Measurements from ENCODE around the gene FIGNL1.

DNA sequence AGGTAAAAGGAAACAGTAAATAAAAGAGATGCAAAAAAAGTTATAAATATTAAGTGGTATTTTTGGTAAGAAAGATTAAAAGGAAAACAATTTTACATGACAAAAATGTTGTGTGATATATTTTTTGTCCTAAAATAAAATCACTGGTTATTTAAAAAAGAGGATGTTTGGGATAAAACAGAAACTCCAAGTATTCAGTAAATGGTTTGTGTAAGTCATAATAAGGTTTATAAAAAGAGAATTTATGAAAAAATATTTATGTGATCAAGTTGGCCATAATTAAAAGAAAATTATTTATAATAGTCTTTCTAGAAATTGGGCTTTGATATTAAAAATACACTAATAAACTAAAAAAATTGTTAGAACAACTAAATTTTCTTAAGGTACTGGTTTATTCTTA is 38.2 kb upstream of the FIGNL1 start:
- TF ChIP-seq, protein P1, sequence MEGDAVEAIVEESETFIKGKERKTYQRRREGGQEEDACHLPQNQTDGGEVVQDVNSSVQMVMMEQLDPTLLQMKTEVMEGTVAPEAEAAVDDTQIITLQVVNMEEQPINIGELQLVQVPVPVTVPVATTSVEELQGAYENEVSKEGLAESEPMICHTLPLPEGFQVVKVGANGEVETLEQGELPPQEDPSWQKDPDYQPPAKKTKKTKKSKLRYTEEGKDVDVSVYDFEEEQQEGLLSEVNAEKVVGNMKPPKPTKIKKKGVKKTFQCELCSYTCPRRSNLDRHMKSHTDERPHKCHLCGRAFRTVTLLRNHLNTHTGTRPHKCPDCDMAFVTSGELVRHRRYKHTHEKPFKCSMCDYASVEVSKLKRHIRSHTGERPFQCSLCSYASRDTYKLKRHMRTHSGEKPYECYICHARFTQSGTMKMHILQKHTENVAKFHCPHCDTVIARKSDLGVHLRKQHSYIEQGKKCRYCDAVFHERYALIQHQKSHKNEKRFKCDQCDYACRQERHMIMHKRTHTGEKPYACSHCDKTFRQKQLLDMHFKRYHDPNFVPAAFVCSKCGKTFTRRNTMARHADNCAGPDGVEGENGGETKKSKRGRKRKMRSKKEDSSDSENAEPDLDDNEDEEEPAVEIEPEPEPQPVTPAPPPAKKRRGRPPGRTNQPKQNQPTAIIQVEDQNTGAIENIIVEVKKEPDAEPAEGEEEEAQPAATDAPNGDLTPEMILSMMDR (IDR thresholded peaks at IDR 0.05) = no peak
- TF ChIP-seq POLR2A (IDR thresholded peaks at IDR 0.05) = no peak

Data from adrenal gland (tissue), 5 donors.